Measurements from ENCODE around the gene GSTM1.

The GSTM1 gene

GRCh38 chr1:109687641-109688499 lies at the start of gene GSTM1:
Gene GSTM1 (plus strand): TSS chr1:109687817. CDS start chr1:109687874, 57 bp downstream.
- Histone ChIP-seq H3K36me3 (ENCODE audit: low read depth) (no peaks in the 10 kb centered on the region), H3K4me1 (ENCODE audit: insufficient read depth, poor library complexity, severe bottlenecking) (no peaks in the 10 kb centered on the region), H3K4me3 (ENCODE audit: severe bottlenecking) (no peak within 1 kb of the TSS), H3K9me3 (ENCODE audit: severe bottlenecking) (no peaks in the 10 kb centered on the region), H3K27me3 (ENCODE audit: insufficient read depth, poor library complexity, severe bottlenecking) (no peaks in the 10 kb centered on the region), H3K27ac (ENCODE audit: poor library complexity, severe bottlenecking) (no peak within 1 kb of the TSS)
- DNase-seq (ENCODE audit: low spot score) (no peak), ATAC-seq (ENCODE audit: low read depth) (no peak)
- no peak for TF ChIP-seq CTCF (IDR thresholded peaks at IDR 0.05; ENCODE audit: poor library complexity, severe bottlenecking)

GRCh38 chr1:109639063-109639840 lies 48.4 kb upstream of the GSTM1 start:
- TF ChIP-seq CTCF (IDR thresholded peaks at IDR 0.05; ENCODE audit: poor library complexity, severe bottlenecking) = no peak
- no peak for ATAC-seq (ENCODE audit: low read depth)
- Histone ChIP-seq H3K27me3 (ENCODE audit: insufficient read depth, poor library complexity, severe bottlenecking) (no peaks in the 10 kb centered on the region), H3K9me3 (ENCODE audit: severe bottlenecking) (no peaks in the 10 kb centered on the region), H3K27ac (ENCODE audit: poor library complexity, severe bottlenecking) (no peak overlapping the region), H3K4me1 (ENCODE audit: insufficient read depth, poor library complexity, severe bottlenecking) (no peaks in the 10 kb centered on the region), H3K36me3 (ENCODE audit: low read depth) (no peaks in the 10 kb centered on the region), H3K4me3 (ENCODE audit: severe bottlenecking) (no peak overlapping the region)
- DNase-seq (ENCODE audit: low spot score) = no peak

DNA sequence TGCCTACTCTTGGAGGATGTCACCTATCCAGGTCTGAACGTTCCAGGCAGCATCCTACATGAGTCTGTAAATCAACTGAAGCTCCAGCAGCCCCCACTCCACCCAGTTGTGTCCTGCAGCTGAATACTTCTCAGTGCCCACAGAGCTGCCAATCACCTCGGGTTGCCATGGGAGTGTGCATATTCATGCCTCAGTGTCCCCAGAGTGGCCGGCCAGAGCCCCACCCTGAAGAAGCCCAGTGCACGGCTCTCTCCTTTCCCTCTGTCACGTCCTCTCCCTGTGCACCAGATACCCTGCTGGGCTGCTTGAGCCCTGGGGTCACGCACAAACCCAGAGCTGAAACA lies 47.8 kb upstream of the GSTM1 start:
- H3K27ac ChIP-seq (ENCODE audit: poor library complexity, severe bottlenecking) = no peak overlapping the region
- H3K9me3 ChIP-seq (ENCODE audit: severe bottlenecking) = no peaks in the 10 kb centered on the region
- no peaks in the 10 kb centered on the region for H3K27me3 ChIP-seq (ENCODE audit: insufficient read depth, poor library complexity, severe bottlenecking)
- DNase-seq (ENCODE audit: low spot score) (no peak), ATAC-seq (ENCODE audit: low read depth) (no peak; the same call in 2 of the 3 replicates)
- no peak overlapping the region for H3K4me3 ChIP-seq (ENCODE audit: severe bottlenecking)
- H3K4me1 ChIP-seq (ENCODE audit: insufficient read depth, poor library complexity, severe bottlenecking) = no peaks in the 10 kb centered on the region
- no peak for TF ChIP-seq CTCF (IDR thresholded peaks at IDR 0.05; ENCODE audit: poor library complexity, severe bottlenecking)
- H3K36me3 ChIP-seq (ENCODE audit: low read depth) = no peaks in the 10 kb centered on the region

GRCh38 chr1:109640285-109640865 lies 47.2 kb upstream of the GSTM1 start:
- Histone ChIP-seq H3K27ac (ENCODE audit: poor library complexity, severe bottlenecking) (no peak overlapping the region), H3K4me3 (ENCODE audit: severe bottlenecking) (no peak overlapping the region), H3K9me3 (ENCODE audit: severe bottlenecking) (no peaks in the 10 kb centered on the region), H3K36me3 (ENCODE audit: low read depth) (no peaks in the 10 kb centered on the region), H3K4me1 (ENCODE audit: insufficient read depth, poor library complexity, severe bottlenecking) (no peaks in the 10 kb centered on the region), H3K27me3 (ENCODE audit: insufficient read depth, poor library complexity, severe bottlenecking) (no peaks in the 10 kb centered on the region)
- peak; percentile 86 for TF ChIP-seq CTCF (IDR thresholded peaks at IDR 0.05; ENCODE audit: poor library complexity, severe bottlenecking)
- no peak for DNase-seq (ENCODE audit: low spot score)
- ATAC-seq (ENCODE audit: low read depth) = peak; percentile 52

Data from RWPE2 (cell line).